Rectal smooth muscle tissue (tissue), 1 donor: ENCODE data around the gene CRACR2A.

Source experiments
- H3K27ac ChIP-seq: one replicate; pipeline ENCODE4 v1.7.0; 2013; ENCODE audit warnings: low read depth, low read length, inconsistent platforms
- H3K27me3 ChIP-seq: one replicate; pipeline ENCODE4 v1.7.0; 2013; ENCODE audit warnings: low read length; ENCODE audit not compliant: control insufficient read depth, insufficient read depth
- H3K36me3 ChIP-seq: one replicate; pipeline ENCODE4 v1.7.0; 2013; ENCODE audit warnings: low read length; ENCODE audit not compliant: control insufficient read depth, insufficient read depth
- H3K4me1 ChIP-seq: one replicate; pipeline ENCODE4 v1.7.0; 2013; ENCODE audit warnings: low read length; ENCODE audit not compliant: control insufficient read depth, insufficient read depth
- H3K4me3 ChIP-seq: one replicate; pipeline ENCODE4 v1.7.0; 2013; ENCODE audit warnings: low read length
- H3K9ac ChIP-seq: one replicate; pipeline ENCODE4 v1.7.0; 2013; ENCODE audit warnings: low read length

The CRACR2A gene

GRCh38 chr12:3624273-3624672, 128.6 kb downstream of the CRACR2A start:
- Histone ChIP-seq H3K4me3 (no peak overlapping the region), H3K27me3 (no peaks in the 10 kb centered on the region), H3K4me1 (peaks cover 2% of the 10 kb centered on the region), H3K36me3 (peaks cover 3% of the 10 kb centered on the region), H3K9ac (no peak overlapping the region), H3K27ac (no peak overlapping the region)

DNA sequence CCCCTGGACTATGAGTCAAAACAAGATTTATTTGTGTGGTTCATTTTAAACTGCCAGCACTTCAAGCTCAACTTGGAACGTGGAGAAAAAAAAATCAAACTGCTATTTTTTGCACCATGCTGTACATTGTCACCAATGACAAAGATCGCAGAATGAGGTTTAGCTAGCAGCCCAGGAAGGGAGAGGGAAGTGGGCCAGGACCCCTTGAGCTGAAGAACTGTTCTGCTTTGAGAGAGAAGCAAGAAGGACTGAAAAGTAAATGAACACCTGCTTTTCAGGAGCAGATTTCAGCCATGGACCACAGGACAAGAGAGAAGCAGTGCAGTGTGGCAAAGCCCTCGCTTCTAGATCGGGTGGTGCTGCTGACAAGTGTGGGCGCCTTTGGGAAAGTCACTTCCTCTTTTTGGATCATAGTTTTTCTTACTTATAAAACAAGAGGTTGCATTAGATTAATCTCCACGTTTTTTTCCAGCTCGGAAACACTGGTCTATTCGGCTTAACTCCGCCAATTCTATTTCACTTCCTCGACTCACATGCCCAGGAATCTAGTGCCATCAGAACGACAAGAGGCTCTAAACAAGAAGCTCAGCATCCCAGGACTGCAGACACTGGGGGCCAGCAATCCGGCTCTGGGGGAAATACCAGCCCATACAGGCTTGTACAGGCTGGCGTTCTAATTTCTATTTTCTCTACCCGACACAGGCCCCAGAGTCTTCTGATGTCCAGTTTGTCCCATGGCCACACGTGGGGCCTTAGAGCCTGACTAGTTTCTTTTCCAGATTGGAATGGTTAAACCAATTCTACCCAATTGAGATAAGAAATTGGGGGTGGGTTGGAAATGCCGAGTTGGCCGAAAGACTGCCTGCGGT, 129.9 kb downstream of the CRACR2A start:
- H3K4me1 ChIP-seq, result peaks cover 2% of the 10 kb centered on the region
- no peak overlapping the region for H3K9ac ChIP-seq
- peaks cover 3% of the 10 kb centered on the region for H3K36me3 ChIP-seq
- no peak overlapping the region for H3K4me3 ChIP-seq
- H3K27ac ChIP-seq, result no peak overlapping the region
- H3K27me3 ChIP-seq, result no peaks in the 10 kb centered on the region

DNA sequence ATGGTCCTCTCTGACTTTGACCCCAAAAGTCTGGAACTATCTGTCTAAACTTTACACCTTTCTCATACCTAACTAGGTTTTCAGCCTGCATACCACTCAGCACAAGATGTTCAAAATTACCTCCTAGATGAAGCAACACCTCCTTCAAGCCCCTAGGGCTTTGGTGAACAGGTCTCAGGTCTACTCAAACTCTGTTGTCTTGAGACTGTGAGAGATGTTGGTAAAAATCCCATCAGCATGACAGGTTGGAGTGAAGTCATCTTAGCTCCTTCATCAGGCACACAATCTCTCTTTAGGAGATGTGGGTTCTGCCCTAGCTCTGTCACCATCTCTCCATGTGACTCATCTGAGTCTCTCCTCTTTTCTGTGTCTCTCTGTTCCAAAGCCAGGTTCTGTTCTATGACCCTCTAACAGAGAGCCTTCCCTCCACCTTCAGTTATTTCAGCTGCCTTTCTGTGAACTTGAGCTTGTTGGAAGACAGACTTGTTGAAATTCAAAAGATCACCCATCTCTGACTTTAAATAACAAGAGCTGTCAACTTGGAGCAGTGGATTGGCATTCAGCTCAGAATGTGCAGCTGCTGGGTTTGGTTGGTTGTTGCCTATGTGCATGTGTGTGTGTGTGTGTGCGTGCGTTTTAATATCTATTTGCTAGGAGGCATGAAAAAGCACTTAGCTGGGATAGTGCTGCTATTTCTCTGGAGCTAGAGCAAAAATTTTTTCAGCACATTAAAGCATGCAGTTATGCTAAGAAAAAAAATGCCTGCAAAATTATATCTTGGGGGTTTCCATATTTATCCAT, 130.7 kb downstream of the CRACR2A start:
- Histone ChIP-seq H3K4me3 (no peak overlapping the region), H3K27ac (no peak overlapping the region), H3K9ac (no peak overlapping the region), H3K27me3 (no peaks in the 10 kb centered on the region), H3K36me3 (peaks cover 3% of the 10 kb centered on the region), H3K4me1 (peaks cover 2% of the 10 kb centered on the region)

GRCh38 chr12:3620856-3621255, 132.1 kb downstream of the CRACR2A start:
- Histone ChIP-seq H3K27me3 (no peaks in the 10 kb centered on the region), H3K4me3 (no peak overlapping the region), H3K9ac (no peak overlapping the region), H3K27ac (no peak overlapping the region), H3K36me3 (no peaks in the 10 kb centered on the region), H3K4me1 (peaks cover 2% of the 10 kb centered on the region)

DNA sequence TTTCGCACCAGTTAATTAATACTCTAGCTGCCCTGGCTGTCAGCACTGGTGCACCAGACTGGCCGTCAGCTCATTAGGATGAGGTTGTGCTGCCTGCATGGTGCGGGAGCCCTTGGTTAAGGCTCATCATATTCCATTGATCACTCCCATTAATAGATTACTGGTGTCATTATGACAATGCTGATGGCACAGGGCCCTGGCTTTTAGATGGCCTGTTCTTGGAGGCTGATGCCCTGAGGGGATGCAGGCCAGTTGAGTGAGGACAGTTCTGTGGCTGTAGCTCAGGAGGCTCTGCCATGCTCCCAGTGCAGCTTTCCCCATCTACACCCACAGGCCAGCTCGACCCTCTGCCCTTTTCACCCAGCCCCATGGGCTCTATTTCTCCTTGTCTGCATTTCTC, 135.3 kb downstream of the CRACR2A start:
- Histone ChIP-seq H3K4me3 (no peak overlapping the region), H3K4me1 (no peaks in the 10 kb centered on the region), H3K36me3 (peaks cover 5% of the 10 kb centered on the region), H3K27me3 (no peaks in the 10 kb centered on the region), H3K27ac (no peak overlapping the region), H3K9ac (no peak overlapping the region)

DNA sequence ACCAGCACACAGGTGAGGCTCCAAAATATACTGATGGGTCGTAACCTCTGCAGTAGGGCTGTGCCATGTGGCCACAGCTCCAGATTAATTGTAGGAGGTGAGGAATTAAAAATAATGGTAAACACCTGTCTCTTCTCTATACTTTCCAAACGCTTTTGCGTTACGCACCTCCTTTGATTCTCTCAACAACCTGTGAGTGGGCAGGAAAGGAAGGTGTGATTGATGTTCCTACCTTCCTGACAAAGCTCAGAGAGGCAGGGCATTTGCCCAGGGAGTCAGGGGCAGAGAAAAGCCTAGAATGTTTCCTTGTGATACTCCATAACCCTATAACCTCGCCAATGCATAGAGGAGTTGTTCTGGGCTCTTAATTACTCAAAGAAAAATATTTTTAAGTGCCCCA, 137.0 kb downstream of the CRACR2A start:
- Histone ChIP-seq H3K27ac (no peak overlapping the region), H3K27me3 (no peaks in the 10 kb centered on the region), H3K36me3 (peaks cover 5% of the 10 kb centered on the region), H3K4me1 (peaks cover 9% of the 10 kb centered on the region), H3K4me3 (no peak overlapping the region), H3K9ac (no peak overlapping the region)

- Histone ChIP-seq H3K4me1 (peaks cover 9% of the 10 kb centered on the region), H3K9ac (no peak overlapping the region), H3K27ac (no peak overlapping the region), H3K36me3 (peaks cover 5% of the 10 kb centered on the region), H3K27me3 (no peaks in the 10 kb centered on the region), H3K4me3 (no peak overlapping the region)
Observed at GRCh38 chr12:3614806-3615466, 138.0 kb downstream of the CRACR2A start.

DNA sequence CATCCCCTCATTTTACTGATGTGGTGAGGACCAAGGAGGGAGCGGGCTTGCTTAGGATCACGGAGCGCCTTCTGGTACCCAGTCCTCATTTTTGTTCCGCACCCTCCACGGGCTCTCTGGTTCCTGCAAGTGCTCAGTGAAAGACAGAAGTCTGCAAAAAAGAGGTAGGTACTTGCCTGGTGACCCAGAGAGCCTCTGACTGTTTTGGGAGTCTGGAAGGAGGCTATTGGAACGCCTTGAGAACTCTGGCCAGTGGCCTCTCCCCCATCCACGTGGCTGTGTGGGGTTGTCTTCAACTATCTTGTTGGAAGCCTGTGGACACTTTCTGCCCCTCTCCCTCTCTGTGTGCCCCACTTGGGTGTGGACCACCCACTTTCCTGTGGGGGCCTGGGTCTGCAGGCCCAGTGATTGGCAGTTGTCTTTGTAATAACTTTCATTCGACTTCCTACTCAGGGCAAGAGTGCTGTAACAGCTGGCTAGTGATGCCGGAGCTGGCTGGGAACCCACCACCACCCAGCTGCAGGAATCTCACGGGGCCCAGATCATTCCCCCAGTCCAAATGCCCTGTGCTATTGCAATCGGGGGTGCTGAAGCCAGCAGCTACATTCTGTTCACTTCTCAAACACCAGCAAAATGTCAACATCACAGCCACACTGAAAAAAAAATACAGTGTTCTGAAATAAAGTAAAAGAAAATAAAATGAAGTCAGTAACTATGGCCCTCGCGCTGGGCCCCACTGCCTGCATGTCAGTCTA, 139.1 kb downstream of the CRACR2A start:
- H3K27ac ChIP-seq, result no peak overlapping the region
- H3K4me1 ChIP-seq, result peaks cover 9% of the 10 kb centered on the region
- H3K36me3 ChIP-seq, result peaks cover 5% of the 10 kb centered on the region
- H3K27me3 ChIP-seq, result no peaks in the 10 kb centered on the region
- no peak overlapping the region for H3K9ac ChIP-seq
- H3K4me3 ChIP-seq, result no peak overlapping the region

GRCh38 chr12:3611860-3612703, 140.8 kb downstream of the CRACR2A start:
- peaks cover 9% of the 10 kb centered on the region for H3K4me1 ChIP-seq
- no peak overlapping the region for H3K27ac ChIP-seq
- H3K36me3 ChIP-seq, result peaks cover 5% of the 10 kb centered on the region
- H3K27me3 ChIP-seq, result no peaks in the 10 kb centered on the region
- H3K4me3 ChIP-seq, result no peak overlapping the region
- H3K9ac ChIP-seq, result no peak overlapping the region

GRCh38 chr12:3607821-3608220, 145.1 kb downstream of the CRACR2A start:
- Histone ChIP-seq H3K9ac (no peak overlapping the region), H3K27me3 (no peaks in the 10 kb centered on the region), H3K27ac (no peak overlapping the region), H3K4me1 (peaks cover 9% of the 10 kb centered on the region), H3K36me3 (no peaks in the 10 kb centered on the region), H3K4me3 (no peak overlapping the region)

- H3K4me1 ChIP-seq, result peaks cover 7% of the 10 kb centered on the region
- no peaks in the 10 kb centered on the region for H3K27me3 ChIP-seq
- no peak overlapping the region for H3K4me3 ChIP-seq
- H3K36me3 ChIP-seq, result no peaks in the 10 kb centered on the region
- H3K27ac ChIP-seq, result no peak overlapping the region
- no peak overlapping the region for H3K9ac ChIP-seq
Observed at GRCh38 chr12:3607039-3607720, 145.7 kb downstream of the CRACR2A start.
